ENCODE data around the gene LETM1. TPM values are rescaled to one million over a fixed set of nuclear protein-coding genes. Genes with fewer than 3 reads are reported as not detected.

LETM1 gene
- total RNA-seq, 1 donor from 2014 or later: 75.1 TPM

DNA sequence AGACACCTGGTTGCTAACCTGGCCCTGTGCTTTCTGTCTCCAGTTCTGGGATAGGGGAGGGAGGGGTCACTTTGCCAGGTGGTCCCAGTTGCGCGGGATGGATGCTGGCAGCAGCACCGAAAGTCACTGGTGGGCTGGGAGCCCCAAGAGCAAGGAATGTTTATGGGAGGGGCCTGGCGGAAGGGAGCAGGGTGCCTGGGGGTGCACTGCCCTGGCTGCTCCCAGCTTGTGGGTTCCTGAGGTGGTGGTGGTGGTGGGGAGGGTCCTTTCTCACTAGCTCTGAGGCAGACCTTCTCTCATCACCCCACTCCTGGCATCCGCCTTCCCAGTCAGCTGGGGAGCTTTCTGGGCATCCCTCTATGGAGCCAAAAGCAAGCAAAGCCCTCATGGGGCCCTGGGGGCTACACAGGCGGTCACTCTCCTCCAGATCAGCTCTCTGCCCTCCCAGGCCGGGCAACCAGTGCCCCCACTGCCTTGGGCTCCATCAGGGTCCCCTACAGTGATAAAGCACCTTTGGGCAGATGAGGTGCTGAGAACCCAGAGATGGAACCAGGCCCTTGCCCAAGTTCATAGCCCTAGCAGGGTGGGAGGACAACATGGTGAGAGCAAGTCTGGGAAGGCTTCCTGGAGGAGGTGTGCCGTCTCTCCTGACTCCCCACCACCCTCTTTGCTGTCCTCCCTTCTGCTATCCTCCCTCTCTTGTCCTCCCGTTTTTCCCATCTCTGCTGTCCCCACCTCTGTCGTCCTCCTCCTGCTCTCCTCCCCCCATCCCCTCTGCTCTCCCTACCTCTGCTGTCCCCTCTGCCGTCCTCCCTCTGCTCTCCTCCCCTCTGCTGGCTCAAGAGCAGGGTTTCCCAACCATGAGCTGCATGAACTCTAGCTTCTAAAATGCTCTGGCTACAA, 46.9 kb downstream of the LETM1 start:
- no peak for DNase-seq (ENCODE audit: low spot score)

- no peak for DNase-seq (ENCODE audit: low spot score)
These were observed 47.6 kb downstream of the LETM1 start for GRCh38 chr4:1808396-1808795.

DNA sequence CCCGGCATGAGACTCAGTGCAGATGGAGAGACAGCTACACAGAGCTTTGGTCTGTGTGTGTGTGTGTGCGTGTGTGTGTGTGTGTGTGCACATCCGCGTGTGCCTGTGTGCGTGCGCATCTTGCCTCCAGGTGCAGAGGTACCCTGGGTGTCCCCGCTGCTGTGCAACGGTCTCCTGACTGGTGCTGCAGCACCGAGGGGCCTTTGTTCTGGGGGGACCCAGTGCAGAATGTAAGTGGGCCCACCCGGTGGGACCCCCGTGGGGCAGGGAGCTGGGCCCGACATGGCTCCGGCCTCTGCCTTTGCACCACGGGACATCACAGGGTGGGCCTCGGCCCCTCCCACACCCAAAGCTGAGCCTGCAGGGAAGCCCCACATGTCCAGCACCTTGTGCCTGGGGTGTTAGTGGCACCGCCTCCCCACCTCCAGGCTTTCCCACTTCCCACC, 48.6 kb downstream of the LETM1 start:
- DNase-seq (ENCODE audit: low spot score): no peak

- DNase-seq (ENCODE audit: low spot score): no peak
These were observed 49.2 kb downstream of the LETM1 start for GRCh38 chr4:1806596-1807331.

- no peak for DNase-seq (ENCODE audit: low spot score)
These were observed 49.8 kb downstream of the LETM1 start for GRCh38 chr4:1806223-1806564.

- DNase-seq (ENCODE audit: low spot score): no peak
These were observed 50.3 kb downstream of the LETM1 start for GRCh38 chr4:1805493-1806222.

DNA sequence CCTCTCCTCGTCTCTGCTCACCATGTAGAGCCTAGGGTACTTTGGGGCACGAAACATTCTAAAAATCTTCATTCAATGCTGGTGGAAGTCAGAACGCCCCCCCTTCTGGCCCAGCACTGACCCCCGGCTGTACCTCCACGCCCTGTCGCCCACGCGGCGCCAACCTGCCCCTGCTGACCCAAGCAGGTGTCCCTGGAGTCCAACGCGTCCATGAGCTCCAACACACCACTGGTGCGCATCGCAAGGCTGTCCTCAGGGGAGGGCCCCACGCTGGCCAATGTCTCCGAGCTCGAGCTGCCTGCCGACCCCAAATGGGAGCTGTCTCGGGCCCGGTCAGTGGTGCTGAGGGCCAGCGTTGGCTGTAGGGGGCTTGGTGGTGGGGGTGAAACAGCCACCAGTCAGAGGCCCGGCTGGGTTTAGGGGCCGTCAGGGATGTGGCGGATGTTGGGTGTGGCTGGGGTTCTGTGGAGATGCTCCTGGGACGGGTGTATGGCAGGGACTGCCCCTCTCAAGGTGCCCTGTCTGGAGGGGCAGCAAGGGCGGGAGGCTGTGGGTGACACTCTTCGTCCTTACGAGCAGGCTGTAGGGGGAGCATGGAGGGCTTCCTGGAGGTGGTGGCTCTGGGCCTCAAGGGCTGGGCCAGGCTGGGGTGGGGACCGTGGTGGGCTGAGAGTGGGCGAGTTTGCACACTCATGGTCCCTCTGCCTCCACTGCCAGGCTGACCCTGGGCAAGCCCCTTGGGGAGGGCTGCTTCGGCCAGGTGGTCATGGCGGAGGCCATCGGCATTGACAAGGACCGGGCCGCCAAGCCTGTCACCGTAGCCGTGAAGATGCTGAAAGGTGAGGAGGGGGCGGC, 51.1 kb downstream of the LETM1 start:
- DNase-seq (ENCODE audit: low spot score): no peak

GRCh38 chr4:1803523-1804423, 52.2 kb downstream of the LETM1 start:
- DNase-seq (ENCODE audit: low spot score): no peak

- no peak for DNase-seq (ENCODE audit: low spot score)
These were observed 53.0 kb downstream of the LETM1 start for GRCh38 chr4:1802720-1803522.

- DNase-seq (ENCODE audit: low spot score): no peak
These were observed 53.7 kb downstream of the LETM1 start for GRCh38 chr4:1802151-1802715.

DNA sequence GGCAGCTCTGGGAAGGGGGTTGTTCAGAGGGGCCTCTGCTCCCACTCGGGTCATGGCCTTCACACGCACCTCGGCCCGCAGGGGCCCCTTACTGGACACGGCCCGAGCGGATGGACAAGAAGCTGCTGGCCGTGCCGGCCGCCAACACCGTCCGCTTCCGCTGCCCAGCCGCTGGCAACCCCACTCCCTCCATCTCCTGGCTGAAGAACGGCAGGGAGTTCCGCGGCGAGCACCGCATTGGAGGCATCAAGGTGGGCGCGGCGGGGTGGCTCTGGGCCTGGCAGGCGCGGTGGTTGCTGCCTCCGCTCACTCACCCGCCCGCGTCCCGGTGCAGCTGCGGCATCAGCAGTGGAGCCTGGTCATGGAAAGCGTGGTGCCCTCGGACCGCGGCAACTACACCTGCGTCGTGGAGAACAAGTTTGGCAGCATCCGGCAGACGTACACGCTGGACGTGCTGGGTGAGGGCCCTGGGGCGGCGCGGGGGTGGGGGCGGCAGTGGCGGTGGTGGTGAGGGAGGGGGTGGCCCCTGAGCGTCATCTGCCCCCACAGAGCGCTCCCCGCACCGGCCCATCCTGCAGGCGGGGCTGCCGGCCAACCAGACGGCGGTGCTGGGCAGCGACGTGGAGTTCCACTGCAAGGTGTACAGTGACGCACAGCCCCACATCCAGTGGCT, 54.5 kb downstream of the LETM1 start:
- no peak for DNase-seq (ENCODE audit: low spot score)

DNA sequence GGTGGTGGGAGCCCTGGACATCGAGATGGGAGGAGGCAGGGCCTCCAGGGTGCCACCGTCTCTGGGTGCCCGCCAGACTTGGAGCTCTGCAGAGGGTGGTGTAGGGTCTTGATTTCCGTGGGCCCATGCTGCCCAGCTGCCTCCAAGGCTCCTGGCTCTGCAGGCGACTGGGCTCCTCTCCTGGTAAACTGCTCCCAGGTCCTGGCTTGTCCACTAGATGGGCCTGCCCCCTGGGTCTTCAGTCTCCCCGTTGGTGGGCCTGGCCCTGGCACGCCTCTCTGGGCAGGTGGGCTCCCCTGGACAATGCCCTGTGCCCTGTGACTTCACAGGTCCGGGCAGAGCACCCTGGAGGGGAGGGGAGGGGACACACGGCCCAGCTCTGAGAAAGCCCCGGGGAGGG, 55.2 kb downstream of the LETM1 start:
- DNase-seq (ENCODE audit: low spot score): no peak

DNA sequence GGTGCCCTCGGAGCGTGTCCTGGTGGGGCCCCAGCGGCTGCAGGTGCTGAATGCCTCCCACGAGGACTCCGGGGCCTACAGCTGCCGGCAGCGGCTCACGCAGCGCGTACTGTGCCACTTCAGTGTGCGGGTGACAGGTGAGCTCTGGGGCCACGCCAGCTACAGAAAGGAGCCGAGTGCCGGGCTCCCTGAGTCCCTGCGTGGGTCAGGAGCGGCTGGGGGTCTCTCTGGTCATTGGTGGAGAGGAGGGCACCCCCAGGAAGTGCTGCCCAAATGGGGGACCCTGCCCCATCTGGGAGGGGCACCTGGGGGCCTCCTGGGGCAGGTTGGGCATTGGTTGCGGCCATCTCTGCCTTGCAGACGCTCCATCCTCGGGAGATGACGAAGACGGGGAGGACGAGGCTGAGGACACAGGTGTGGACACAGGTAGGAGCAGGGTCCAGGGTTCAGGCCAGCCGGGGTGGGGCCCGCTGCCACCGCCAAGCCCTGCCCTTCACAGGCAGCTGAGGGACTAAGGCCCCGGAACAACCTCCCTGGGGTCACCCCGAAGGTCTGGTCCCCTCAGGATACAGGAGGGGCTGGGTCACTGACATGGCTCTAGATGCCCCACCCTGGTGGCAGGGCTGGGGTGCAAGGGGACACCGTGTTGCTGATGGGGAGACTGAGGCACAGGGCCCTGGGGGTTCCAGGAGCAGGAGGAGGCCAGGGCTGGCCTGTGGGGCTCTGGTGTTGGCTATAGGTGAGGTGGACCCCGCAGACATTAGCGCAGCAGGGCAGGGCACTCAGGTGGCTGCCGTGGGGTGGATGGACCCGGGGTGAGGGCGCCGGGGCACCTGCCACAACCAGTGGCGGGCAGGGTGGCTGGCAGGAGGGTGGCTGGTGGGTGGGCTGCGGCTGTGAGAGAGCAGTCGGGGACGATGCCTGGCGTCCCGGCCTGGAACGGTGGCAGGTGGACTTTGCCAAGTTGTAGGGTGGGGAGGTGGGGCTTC, 56.3 kb downstream of the LETM1 start:
- DNase-seq (ENCODE audit: low spot score): no peak

DNA sequence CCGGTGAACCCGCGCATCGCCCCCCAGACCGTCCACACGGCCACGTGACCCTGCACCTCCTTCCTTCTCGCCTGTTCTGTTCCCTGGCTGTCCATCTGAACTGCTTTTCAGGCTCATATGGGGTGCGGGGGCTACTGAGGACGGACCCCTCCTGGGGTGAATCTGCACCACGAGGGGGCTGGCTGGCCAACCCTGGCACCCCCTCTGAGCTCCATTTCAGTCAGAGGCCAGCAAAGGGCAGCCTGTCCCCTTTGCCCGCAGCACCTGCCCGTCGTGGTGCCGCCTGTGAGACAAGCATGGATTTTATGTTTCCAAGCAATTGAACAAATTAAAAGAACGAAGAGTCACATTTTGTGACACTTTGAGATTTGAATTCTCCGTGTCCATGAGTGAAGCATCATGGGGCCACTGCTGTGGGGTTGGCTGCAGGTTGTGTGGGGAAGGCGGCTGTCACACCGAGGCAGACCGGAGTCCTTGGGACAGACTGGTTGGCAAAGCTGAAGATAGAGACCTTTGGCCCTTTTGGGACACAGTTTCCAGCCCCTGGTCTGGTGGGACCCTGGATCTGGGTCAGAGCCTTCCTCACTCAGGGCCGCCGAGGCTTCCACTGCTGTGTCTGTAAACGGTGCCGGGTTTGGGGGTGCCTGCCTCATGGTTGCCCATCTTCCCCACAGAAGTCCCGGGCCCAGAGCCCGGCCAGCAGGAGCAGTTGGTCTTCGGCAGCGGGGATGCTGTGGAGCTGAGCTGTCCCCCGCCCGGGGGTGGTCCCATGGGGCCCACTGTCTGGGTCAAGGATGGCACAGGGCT, 57.2 kb downstream of the LETM1 start:
- DNase-seq (ENCODE audit: low spot score): no peak

DNA sequence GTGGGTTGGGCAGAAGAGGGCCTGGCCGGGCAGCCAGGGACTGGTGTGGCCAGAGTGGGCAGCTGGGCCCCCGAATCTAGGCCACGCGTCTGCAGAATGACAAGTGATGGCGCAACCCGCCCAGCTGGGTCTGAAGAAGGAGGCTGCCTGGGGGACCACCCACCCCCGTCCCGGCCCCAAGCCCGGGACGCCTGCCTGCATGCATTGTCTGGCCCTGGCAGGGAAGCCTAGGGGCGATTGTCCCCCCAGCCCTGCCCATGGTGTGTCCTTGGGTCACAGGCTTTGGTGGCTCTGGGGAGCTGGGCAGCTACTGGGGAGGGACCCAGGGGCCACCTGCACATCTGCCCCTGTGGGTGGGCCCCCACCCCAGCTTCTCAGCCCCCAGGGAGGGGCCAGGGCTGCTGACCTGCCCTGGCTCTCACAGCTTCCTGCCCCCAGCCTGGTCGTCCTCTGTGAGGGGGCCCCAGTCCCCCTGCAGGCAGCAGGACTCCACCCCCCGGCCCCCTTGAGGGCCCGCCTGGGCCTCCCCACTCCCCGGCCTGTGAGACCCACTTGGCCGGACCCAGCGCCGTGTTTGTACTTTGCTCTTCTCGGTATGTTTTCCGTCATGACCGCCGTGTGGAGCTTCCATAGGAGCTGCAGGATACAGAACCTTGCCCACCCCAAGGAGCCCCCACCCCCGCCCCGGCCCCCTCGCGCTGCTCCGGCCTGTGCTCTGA, 57.9 kb downstream of the LETM1 start:
- DNase-seq (ENCODE audit: low spot score): no peak

All from mesenteric fat pad (tissue), 1 donor.